Smooth muscle cell of the umbilical artery (primary cell): ENCODE data around the gene BDKRB2. TPM values are rescaled to one million over a fixed set of nuclear protein-coding genes. Genes with fewer than 3 reads are reported as not detected.

ENCODE experiments used
- total RNA-seq: library from RNA; depleted of rRNA; stranded (reverse); fragments of >200 nt; gene quantifications from 2 replicates; pipeline ENCODE4 v1.2.3, GENCODE V29; 2014

The BDKRB2 gene
- total RNA-seq = 17.1 and 33.3 TPM in 2 replicates

GRCh38 chr14:96204151-96205058 is at the start of gene BDKRB2:
TSS of gene BDKRB2 (plus strand) at chr14:96204839. CDS start at chr14:96237108, 32,269 bp downstream.

GRCh38 chr14:96255501-96256366 is 51.1 kb downstream of the BDKRB2 start, which contains the start of gene BDKRB1:
TSS of gene BDKRB1 (plus strand) at chr14:96256210. CDS start at chr14:96263683, 7,473 bp downstream.

Other genes with a start within 250 kb of the BDKRB2 start
- gene C14orf132, start 165.5 kb upstream of the BDKRB2 start, total RNA-seq = 12.2 and 16.1 TPM in 2 replicates
- 57.4 and 64.1 TPM in 2 replicates for gene BDKRB1, start 51.4 kb downstream of the BDKRB2 start, total RNA-seq
- 22.0 and 26.9 TPM in 2 replicates for gene ATG2B, start 158.5 kb downstream of the BDKRB2 start, total RNA-seq
- 49.6 and 121 TPM in 2 replicates for gene GSKIP, start 158.7 kb downstream of the BDKRB2 start, total RNA-seq
- 0.83 and 1.5 TPM in 2 replicates for gene AK7, start 187.3 kb downstream of the BDKRB2 start, total RNA-seq